NT2/D1 (cell line): ENCODE data around the gene TEPSIN.

Source experiments
- YY1 ChIP-seq: IDR thresholded peaks from 2 replicates; pipeline ENCODE4 v1.6.1; 2011; ENCODE audit not compliant: insufficient read length, insufficient read depth
- ZNF274 ChIP-seq: IDR thresholded peaks from 2 replicates; pipeline ENCODE4 v1.6.1; 2011; ENCODE audit warnings: mild to moderate bottlenecking, low read depth, low read length

DNA sequence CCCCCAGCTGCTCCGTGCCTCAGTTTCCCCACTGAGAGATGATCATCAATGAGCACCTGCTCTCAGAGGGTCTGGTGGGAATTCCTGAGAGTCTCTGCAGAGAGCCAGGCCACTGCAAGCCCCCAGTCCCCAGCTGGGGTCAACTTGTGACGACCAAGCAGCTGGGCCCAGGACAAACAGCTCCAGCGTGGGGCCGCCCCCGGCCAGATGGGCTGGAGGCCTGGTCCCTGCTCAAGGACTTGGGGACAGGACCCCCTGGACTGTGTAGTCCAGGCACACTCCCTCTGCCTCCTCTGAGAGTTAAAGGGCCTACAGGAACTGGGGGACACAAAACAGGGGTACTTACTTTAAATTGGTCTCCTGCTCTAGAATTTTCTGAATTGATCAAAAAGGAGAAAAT lies 56.3 kb downstream of the TEPSIN start:
- no peak for TF ChIP-seq YY1
- no peak for TF ChIP-seq ZNF274
